ENCODE data around the gene SPINT4.
"Not testable (repeated sequence)": the region's sequence is repeated elsewhere in the genome, so short reads cannot be mapped to it uniquely, and the experiment has no call there.

SPINT4 gene

GRCh38 chr20:45764618-45765282, 42.6 kb downstream of the SPINT4 start:
- H3K4me3 ChIP-seq (ENCODE audit: low read depth, low read length, poor library complexity, severe bottlenecking); H4K20me1 ChIP-seq (ENCODE audit: insufficient read depth, low read length); H3F3A ChIP-seq (ENCODE audit: insufficient read depth, low read length); H3K27ac ChIP-seq (ENCODE audit: low read depth, low read length, poor library complexity, severe bottlenecking); H3K4me2 ChIP-seq (ENCODE audit: low read length); H2AFZ ChIP-seq (ENCODE audit: low read length); H3K79me2 ChIP-seq (ENCODE audit: insufficient read depth, low read length); H3K27me3 ChIP-seq (ENCODE audit: insufficient read depth, low read length); H3K4me1 ChIP-seq (ENCODE audit: insufficient read depth, low read length, severe bottlenecking); H3K9ac ChIP-seq (ENCODE audit: low read length); H3K9me2 ChIP-seq (ENCODE audit: low read depth, low read length); H3K36me3 ChIP-seq (ENCODE audit: insufficient read depth, low read length); H3K9me3 ChIP-seq (ENCODE audit: low read length): not testable (repeated sequence)

DNA sequence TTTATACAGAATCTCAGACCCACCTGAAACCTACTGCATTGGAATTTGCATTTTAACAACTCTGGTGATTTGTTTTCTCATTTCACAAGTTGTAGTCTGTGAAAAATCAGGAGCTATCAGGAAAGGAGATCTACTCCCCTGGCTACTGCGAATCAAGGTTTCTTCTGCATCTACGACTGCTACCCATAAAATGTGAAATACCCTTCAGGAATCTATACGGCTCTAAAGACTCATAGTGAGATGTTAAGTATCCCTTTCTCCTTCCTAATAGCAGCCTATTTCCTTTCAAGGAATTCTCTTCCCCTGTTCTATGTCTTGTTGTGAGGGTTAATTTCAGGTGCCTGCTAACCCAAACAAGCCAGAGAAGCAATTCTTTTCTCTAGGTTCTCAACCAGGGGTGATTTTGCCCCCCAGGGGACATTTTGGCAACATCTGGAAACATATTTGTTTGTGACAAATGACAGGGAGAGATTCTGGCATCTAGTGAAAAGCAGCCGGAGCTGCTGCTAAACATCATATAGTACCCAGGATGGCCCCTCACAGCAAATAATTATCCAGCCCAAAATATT, 43.2 kb downstream of the SPINT4 start:
- Histone ChIP-seq H3K36me3 (ENCODE audit: insufficient read depth, low read length) (no peaks in the 10 kb centered on the region), H3K27me3 (ENCODE audit: insufficient read depth, low read length) (no peaks in the 10 kb centered on the region), H3K9ac (ENCODE audit: low read length) (no peak overlapping the region), H3K4me2 (ENCODE audit: low read length) (no peak overlapping the region), H3F3A (ENCODE audit: insufficient read depth, low read length) (no peaks in the 10 kb centered on the region), H3K4me3 (ENCODE audit: low read depth, low read length, poor library complexity, severe bottlenecking) (no peak overlapping the region), H3K9me3 (ENCODE audit: low read length) (no peaks in the 10 kb centered on the region), H2AFZ (ENCODE audit: low read length) (no peak overlapping the region), H3K27ac (ENCODE audit: low read depth, low read length, poor library complexity, severe bottlenecking) (no peak overlapping the region), H3K9me2 (ENCODE audit: low read depth, low read length) (no peaks in the 10 kb centered on the region), H4K20me1 (ENCODE audit: insufficient read depth, low read length) (no peaks in the 10 kb centered on the region), H3K4me1 (ENCODE audit: insufficient read depth, low read length, severe bottlenecking) (no peaks in the 10 kb centered on the region), H3K79me2 (ENCODE audit: insufficient read depth, low read length) (no peaks in the 10 kb centered on the region)
- TF ChIP-seq CTCF (IDR thresholded peaks at IDR 0.05; ENCODE audit: low read length) = no peak
- TF ChIP-seq EZH2 (IDR thresholded peaks at IDR 0.05; ENCODE audit: borderline replicate concordance, low read length) = no peak

- no peak overlapping the region for H2AFZ ChIP-seq (ENCODE audit: low read length)
Observed at GRCh38 chr20:45765980-45766379, 43.8 kb downstream of the SPINT4 start.

More at GRCh38 chr20:45765980-45766379, 43.8 kb downstream of the SPINT4 start:
- no peaks in the 10 kb centered on the region for H3K27me3 ChIP-seq (ENCODE audit: insufficient read depth, low read length)
- no peaks in the 10 kb centered on the region for H3F3A ChIP-seq (ENCODE audit: insufficient read depth, low read length)
- H3K79me2 ChIP-seq (ENCODE audit: insufficient read depth, low read length) = no peaks in the 10 kb centered on the region
- no peaks in the 10 kb centered on the region for H3K4me1 ChIP-seq (ENCODE audit: insufficient read depth, low read length, severe bottlenecking)
- no peaks in the 10 kb centered on the region for H3K36me3 ChIP-seq (ENCODE audit: insufficient read depth, low read length)
- H4K20me1 ChIP-seq (ENCODE audit: insufficient read depth, low read length) = no peaks in the 10 kb centered on the region
- H3K27ac ChIP-seq (ENCODE audit: low read depth, low read length, poor library complexity, severe bottlenecking) = no peak overlapping the region
- no peak overlapping the region for H3K4me3 ChIP-seq (ENCODE audit: low read depth, low read length, poor library complexity, severe bottlenecking)
- no peaks in the 10 kb centered on the region for H3K9me2 ChIP-seq (ENCODE audit: low read depth, low read length)
- H3K4me2 ChIP-seq (ENCODE audit: low read length) = no peak overlapping the region
- no peaks in the 10 kb centered on the region for H3K9me3 ChIP-seq (ENCODE audit: low read length)
- TF ChIP-seq EZH2 (IDR thresholded peaks at IDR 0.05; ENCODE audit: borderline replicate concordance, low read length) = no peak
- TF ChIP-seq CTCF (IDR thresholded peaks at IDR 0.05; ENCODE audit: low read length) = no peak
- H3K9ac ChIP-seq (ENCODE audit: low read length) = no peak overlapping the region
